SK-N-SH (cell line): ENCODE measurements around the gene CNTNAP1. TPM values are rescaled to one million over a fixed set of nuclear protein-coding genes. Genes with fewer than 3 reads are reported as not detected.

Source experiments
- CHD2 ChIP-seq: fragments of 150-350 bp; IDR thresholded peaks from 2 replicates; pipeline ENCODE4 v1.6.1; 2018; ENCODE audit warnings: low read length; ENCODE audit not compliant: partially characterized antibody
- EP300 ChIP-seq, 2 experiments: IDR thresholded peaks; 2 replicates each; pipeline versions ENCODE4 v1.4.0 to v1.6.1; 2012; ENCODE audit warnings: borderline replicate concordance in 1 of 2, low read depth in 1 of 2, low read length in 1 of 2
- EZH2phosphoT487 ChIP-seq: fragments of 200-600 bp; sonication (generic); IDR thresholded peaks from 2 replicates; pipeline ENCODE4 v1.6.1; 2017; ENCODE audit warnings: low read depth, mixed run types, mild to moderate bottlenecking, antibody characterized with exemption, moderate library complexity, borderline replicate concordance
- FOSL2 ChIP-seq: IDR thresholded peaks from 2 replicates; pipeline ENCODE4 v1.4.0; 2012; ENCODE audit warnings: low read depth, mild to moderate bottlenecking, moderate library complexity, borderline replicate concordance
- FOXM1 ChIP-seq: IDR thresholded peaks from 2 replicates; pipeline ENCODE4 v1.4.0; 2012; ENCODE audit warnings: low read depth, mild to moderate bottlenecking
- MXI1 ChIP-seq: IDR thresholded peaks from 2 replicates; pipeline ENCODE4 v1.6.1; 2012; ENCODE audit warnings: mild to moderate bottlenecking, low read depth, low read length, improper control_type of control experiment
- NFIC ChIP-seq: IDR thresholded peaks from 2 replicates; pipeline ENCODE4 v1.4.0; 2012; ENCODE audit warnings: borderline replicate concordance
- NRF1 ChIP-seq: IDR thresholded peaks from 2 replicates; pipeline ENCODE4 v1.6.1; 2012; ENCODE audit warnings: low read depth, mild to moderate bottlenecking, low read length
- RAD21 ChIP-seq: IDR thresholded peaks from 2 replicates; pipeline ENCODE4 v1.6.1; 2012; ENCODE audit warnings: mild to moderate bottlenecking, low read length
- RCOR1 ChIP-seq: fragments of 150-350 bp; IDR thresholded peaks from 2 replicates; pipeline ENCODE4 v1.6.1; 2017; ENCODE audit warnings: antibody characterized with exemption, low read length
- SIN3A ChIP-seq: IDR thresholded peaks from 2 replicates; pipeline ENCODE4 v1.6.1; 2012; ENCODE audit warnings: low read depth, mild to moderate bottlenecking, low read length, moderate library complexity, borderline replicate concordance
- SMC3 ChIP-seq: IDR thresholded peaks from 2 replicates; pipeline ENCODE4 v1.6.1; 2012; ENCODE audit warnings: low read depth, low read length, improper control_type of control experiment
- TAF1 ChIP-seq: IDR thresholded peaks from 2 replicates; pipeline ENCODE4 v1.6.1; 2012; ENCODE audit warnings: low read depth, mild to moderate bottlenecking, low read length, moderate library complexity, borderline replicate concordance
- TEAD4 ChIP-seq: IDR thresholded peaks from 2 replicates; pipeline ENCODE4 v1.4.0; 2012; ENCODE audit warnings: mild to moderate bottlenecking, borderline replicate concordance; ENCODE audit not compliant: insufficient read depth
- polyA plus RNA-seq, 3 experiments: library from polyadenylated mRNA; depleted of rRNA; stranded (reverse); fragments of >200 nt; gene quantifications; 2 replicates each; pipeline ENCODE4 v1.2.3, GENCODE V29; 2012
- TF ChIP-seq, protein P1 (sequence below): fragments of 200-600 bp; sonication (generic); IDR thresholded peaks from 2 replicates; pipeline ENCODE4 v1.6.1; 2017; ENCODE audit warnings: antibody characterized with exemption, mild to moderate bottlenecking, moderate library complexity
- TF ChIP-seq, protein P2 (sequence below): IDR thresholded peaks from 2 replicates; pipeline ENCODE4 v1.6.1; 2012; ENCODE audit warnings: mild to moderate bottlenecking, low read depth, low read length, moderate library complexity
- TF ChIP-seq, protein P3 (sequence below): IDR thresholded peaks from 2 replicates; pipeline ENCODE4 v1.4.0; 2012; ENCODE audit warnings: low read depth, borderline replicate concordance

Gene CNTNAP1
- polyA plus RNA-seq, 1 of the 3 experiments (the other 2 are of a cell fraction), result 92.7 TPM

DNA sequence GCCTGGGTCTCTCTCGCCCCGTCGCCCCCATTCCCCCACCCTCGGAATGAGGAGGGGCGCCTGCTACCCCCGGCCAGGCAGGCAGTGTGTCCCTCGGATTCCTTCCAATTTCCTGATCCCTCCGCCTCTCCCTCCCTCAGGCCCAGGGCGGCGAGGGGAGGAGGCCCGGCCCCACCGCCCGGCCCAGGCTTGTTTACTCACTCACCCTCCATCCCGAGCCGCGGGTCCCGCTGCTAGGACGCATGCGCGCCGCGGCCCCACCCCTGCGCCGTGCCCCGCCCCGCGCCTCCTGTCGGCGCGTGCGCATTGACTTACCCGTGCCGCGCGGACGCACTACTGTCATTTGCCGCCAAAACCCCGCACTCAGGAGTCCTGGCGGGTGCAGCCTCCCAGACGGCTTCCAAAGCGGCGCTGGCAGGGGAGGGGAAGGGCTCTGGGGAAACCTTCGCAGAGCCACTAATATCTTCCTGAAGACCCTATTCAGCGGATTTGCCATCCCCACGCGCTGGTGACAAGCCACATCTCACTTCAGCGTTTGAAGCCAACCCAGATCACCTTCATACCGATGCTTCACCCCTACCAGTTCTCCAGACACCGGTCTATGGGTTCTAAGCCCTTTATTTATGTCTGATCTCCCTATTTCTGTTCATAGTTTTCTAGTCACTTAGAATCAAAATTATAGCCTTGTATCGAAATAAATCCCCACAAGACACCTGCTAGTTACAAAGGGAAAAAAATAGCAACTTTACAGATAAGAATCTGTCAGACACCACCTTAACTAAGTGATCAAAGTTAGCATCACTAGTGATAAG, 62.7 kb downstream of the CNTNAP1 start, which contains the start of gene EZH1 (continued):
- TF ChIP-seq, protein P1, sequence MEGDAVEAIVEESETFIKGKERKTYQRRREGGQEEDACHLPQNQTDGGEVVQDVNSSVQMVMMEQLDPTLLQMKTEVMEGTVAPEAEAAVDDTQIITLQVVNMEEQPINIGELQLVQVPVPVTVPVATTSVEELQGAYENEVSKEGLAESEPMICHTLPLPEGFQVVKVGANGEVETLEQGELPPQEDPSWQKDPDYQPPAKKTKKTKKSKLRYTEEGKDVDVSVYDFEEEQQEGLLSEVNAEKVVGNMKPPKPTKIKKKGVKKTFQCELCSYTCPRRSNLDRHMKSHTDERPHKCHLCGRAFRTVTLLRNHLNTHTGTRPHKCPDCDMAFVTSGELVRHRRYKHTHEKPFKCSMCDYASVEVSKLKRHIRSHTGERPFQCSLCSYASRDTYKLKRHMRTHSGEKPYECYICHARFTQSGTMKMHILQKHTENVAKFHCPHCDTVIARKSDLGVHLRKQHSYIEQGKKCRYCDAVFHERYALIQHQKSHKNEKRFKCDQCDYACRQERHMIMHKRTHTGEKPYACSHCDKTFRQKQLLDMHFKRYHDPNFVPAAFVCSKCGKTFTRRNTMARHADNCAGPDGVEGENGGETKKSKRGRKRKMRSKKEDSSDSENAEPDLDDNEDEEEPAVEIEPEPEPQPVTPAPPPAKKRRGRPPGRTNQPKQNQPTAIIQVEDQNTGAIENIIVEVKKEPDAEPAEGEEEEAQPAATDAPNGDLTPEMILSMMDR, result no peak
- no peak for TF ChIP-seq SMC3
- TF ChIP-seq, protein P2, sequence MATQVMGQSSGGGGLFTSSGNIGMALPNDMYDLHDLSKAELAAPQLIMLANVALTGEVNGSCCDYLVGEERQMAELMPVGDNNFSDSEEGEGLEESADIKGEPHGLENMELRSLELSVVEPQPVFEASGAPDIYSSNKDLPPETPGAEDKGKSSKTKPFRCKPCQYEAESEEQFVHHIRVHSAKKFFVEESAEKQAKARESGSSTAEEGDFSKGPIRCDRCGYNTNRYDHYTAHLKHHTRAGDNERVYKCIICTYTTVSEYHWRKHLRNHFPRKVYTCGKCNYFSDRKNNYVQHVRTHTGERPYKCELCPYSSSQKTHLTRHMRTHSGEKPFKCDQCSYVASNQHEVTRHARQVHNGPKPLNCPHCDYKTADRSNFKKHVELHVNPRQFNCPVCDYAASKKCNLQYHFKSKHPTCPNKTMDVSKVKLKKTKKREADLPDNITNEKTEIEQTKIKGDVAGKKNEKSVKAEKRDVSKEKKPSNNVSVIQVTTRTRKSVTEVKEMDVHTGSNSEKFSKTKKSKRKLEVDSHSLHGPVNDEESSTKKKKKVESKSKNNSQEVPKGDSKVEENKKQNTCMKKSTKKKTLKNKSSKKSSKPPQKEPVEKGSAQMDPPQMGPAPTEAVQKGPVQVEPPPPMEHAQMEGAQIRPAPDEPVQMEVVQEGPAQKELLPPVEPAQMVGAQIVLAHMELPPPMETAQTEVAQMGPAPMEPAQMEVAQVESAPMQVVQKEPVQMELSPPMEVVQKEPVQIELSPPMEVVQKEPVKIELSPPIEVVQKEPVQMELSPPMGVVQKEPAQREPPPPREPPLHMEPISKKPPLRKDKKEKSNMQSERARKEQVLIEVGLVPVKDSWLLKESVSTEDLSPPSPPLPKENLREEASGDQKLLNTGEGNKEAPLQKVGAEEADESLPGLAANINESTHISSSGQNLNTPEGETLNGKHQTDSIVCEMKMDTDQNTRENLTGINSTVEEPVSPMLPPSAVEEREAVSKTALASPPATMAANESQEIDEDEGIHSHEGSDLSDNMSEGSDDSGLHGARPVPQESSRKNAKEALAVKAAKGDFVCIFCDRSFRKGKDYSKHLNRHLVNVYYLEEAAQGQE, result no peak
- TF ChIP-seq SIN3A, result no peak
- no peak for TF ChIP-seq CHD2
- TF ChIP-seq RCOR1, result no peak
- peak; percentile 50; the same call in 1 of the 2 replicates for TF ChIP-seq TAF1
- peak; percentile 54; the same call in 1 of the 2 replicates for TF ChIP-seq MXI1
- no peak for TF ChIP-seq FOXM1
- no peak for TF ChIP-seq FOSL2
- no peak for TF ChIP-seq RAD21
- no peak for TF ChIP-seq EP300 (IDR thresholded peaks at IDR 0.05; ENCODE audit: borderline replicate concordance in 1 of 2, low read depth in 1 of 2, low read length in 1 of 2)
- no peak for TF ChIP-seq TEAD4
- no peak for TF ChIP-seq EZH2phosphoT487
- TF ChIP-seq NRF1, result peak; percentile 91
- TF ChIP-seq, protein P3, sequence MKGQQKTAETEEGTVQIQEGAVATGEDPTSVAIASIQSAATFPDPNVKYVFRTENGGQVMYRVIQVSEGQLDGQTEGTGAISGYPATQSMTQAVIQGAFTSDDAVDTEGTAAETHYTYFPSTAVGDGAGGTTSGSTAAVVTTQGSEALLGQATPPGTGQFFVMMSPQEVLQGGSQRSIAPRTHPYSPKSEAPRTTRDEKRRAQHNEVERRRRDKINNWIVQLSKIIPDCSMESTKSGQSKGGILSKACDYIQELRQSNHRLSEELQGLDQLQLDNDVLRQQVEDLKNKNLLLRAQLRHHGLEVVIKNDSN, result no peak
- TF ChIP-seq NFIC, result no peak
